BLaER1 treated with 17β-estradiol and CSF1 and Interleukin-3, amounts not matched to agents 10 nM and 100 nM (cell line): ENCODE results near the gene DIAPH2.

Experiments used
- H3K27ac ChIP-seq, 11 experiments: shearing (Covaris generic); formaldehyde crosslinking; 2 replicates each; pipeline ENCODE4 v1.8.1; 2022
- H3K27me3 ChIP-seq, 11 experiments: shearing (Covaris generic); formaldehyde crosslinking; 2 replicates each; pipeline ENCODE4 v1.8.1; 2022
- H3K36me3 ChIP-seq, 11 experiments: shearing (Covaris generic); formaldehyde crosslinking; 2 replicates each; pipeline ENCODE4 v1.8.1; 2022
- H3K4me1 ChIP-seq, 10 experiments: shearing (Covaris generic); formaldehyde crosslinking; 2 replicates each; pipeline ENCODE4 v1.8.1; 2022
- H3K4me2 ChIP-seq, 11 experiments: shearing (Covaris generic); formaldehyde crosslinking; 2 replicates each; pipeline ENCODE4 v1.8.1; 2022
- H3K4me3 ChIP-seq, 10 experiments: shearing (Covaris generic); formaldehyde crosslinking; 2 replicates each; pipeline ENCODE4 v1.8.1; 2022
- H3K9ac ChIP-seq, 11 experiments: shearing (Covaris generic); formaldehyde crosslinking; 2 replicates each; pipeline ENCODE4 v1.8.1; 2022
- H3K9me3 ChIP-seq, 11 experiments: shearing (Covaris generic); formaldehyde crosslinking; replicated peaks in 1 of 11; 2 replicates each; pipeline ENCODE4 v1.8.1; 2022
- H4K20me1 ChIP-seq, 11 experiments: shearing (Covaris generic); formaldehyde crosslinking; 2 replicates each; pipeline ENCODE4 v1.8.1; 2022
- Cebpa-rat ChIP-seq, 11 experiments: shearing (Covaris generic); IDR thresholded peaks; 2 replicates each; pipeline ENCODE4 v1.8.1; 2022

Gene DIAPH2

GRCh38 chrX:97159916-97160800, 475.5 kb downstream of the DIAPH2 start:
- H3K9ac ChIP-seq, result no peak overlapping the region
- H4K20me1 ChIP-seq, result peaks cover 0 to 8% (median 0%) of the 10 kb centered on the region in 11 experiments; a peak in 7 of 22 replicates
- TF ChIP-seq Cebpa-rat (IDR thresholded peaks at IDR 0.05), result no peak
- H3K4me1 ChIP-seq, result peaks cover 0 to 8% (median 0%) of the 10 kb centered on the region in 10 experiments; a peak in 3 of 20 replicates
- H3K4me3 ChIP-seq, result no peak overlapping the region
- H3K4me2 ChIP-seq, result no peak overlapping the region
- no peaks in the 10 kb centered on the region for H3K9me3 ChIP-seq
- 0 out of 22 replicates have a peak, but pooled peaks cover 0 to 4% (median 0%) of the 10 kb centered on the region in 11 experiments for H3K36me3 ChIP-seq
- peaks cover 80 to 100% (median 99%) of the 10 kb centered on the region in 11 experiments for H3K27me3 ChIP-seq
- H3K27ac ChIP-seq, result no peak overlapping the region

DNA sequence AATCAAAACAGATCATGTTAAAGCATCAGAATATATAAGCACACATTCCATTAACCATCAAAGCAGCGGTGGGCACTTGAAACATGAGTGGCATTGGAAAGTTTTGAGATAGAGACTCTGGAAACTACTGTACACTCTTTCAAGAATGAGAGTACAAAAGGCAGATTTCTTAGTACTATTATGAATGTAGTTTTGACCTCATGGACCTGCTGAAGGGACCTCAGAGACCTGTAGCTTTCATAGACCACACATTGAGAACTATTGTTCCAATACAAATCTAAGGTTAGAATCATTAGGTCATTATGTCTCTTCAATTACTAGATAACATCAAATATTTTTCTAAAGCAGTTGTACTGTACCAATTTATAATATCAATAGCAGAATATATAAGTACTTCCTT, 482.7 kb downstream of the DIAPH2 start:
- no peak for TF ChIP-seq Cebpa-rat (IDR thresholded peaks at IDR 0.05)
- Histone ChIP-seq H3K9me3 (no peaks in the 10 kb centered on the region), H3K4me2 (no peak overlapping the region), H3K36me3 (0 out of 22 replicates have a peak, but pooled peaks cover 0 to 4% (median 0%) of the 10 kb centered on the region in 11 experiments), H3K4me1 (peaks cover 6 to 15% (median 13%) of the 10 kb centered on the region in 10 experiments; a peak in 16 of 20 replicates), H4K20me1 (peaks cover 0 to 4% (median 0%) of the 10 kb centered on the region in 11 experiments; a peak in 1 of 22 replicates), H3K27ac (no peak overlapping the region), H3K4me3 (no peak overlapping the region), H3K27me3 (peaks cover 89 to 99% (median 93%) of the 10 kb centered on the region in 11 experiments), H3K9ac (no peak overlapping the region)

GRCh38 chrX:97168646-97169045, 484.0 kb downstream of the DIAPH2 start:
- Histone ChIP-seq H3K36me3 (no peaks in the 10 kb centered on the region), H3K4me2 (peak overlapping the region in 8 of 11 experiments; percentile 2 to 44 (median 24); a peak in 11 of 22 replicates), H3K4me3 (no peak overlapping the region), H3K9me3 (no peaks in the 10 kb centered on the region), H4K20me1 (peaks cover 0 to 4% (median 0%) of the 10 kb centered on the region in 11 experiments; a peak in 2 of 22 replicates), H3K9ac (no peak overlapping the region), H3K27me3 (peaks cover 87 to 99% (median 93%) of the 10 kb centered on the region in 11 experiments), H3K27ac (peak overlapping the region in 2 of 11 experiments; percentile 32 to 36; a peak in 3 of 22 replicates), H3K4me1 (peaks cover 6 to 15% (median 13%) of the 10 kb centered on the region in 10 experiments; a peak in 16 of 20 replicates)
- no peak for TF ChIP-seq Cebpa-rat (IDR thresholded peaks at IDR 0.05)

DNA sequence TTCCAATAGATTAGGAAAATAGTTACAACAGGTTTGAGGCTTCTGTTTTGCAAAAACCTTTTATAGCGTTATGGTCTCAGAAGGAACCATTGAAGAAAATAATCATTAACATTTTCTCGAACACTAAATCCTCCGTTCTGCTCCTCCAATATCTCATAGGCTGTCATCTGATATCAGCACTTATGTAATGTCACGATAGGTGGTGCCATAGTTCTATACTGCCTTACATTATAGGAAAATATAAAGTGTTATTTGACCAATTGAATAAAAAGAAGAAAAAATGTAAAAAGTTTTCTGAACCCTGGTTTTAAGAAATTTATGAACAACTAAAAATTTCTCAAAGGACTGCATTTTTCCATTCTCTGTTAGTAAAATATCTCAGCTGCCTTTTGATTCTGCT, 490.5 kb downstream of the DIAPH2 start:
- no peak overlapping the region for H3K27ac ChIP-seq
- H3K4me2 ChIP-seq, result no peak overlapping the region
- H3K36me3 ChIP-seq, result peaks cover 0 to 11% (median 0%) of the 10 kb centered on the region in 11 experiments; a peak in 1 of 22 replicates
- H3K27me3 ChIP-seq, result peaks cover 54 to 89% (median 82%) of the 10 kb centered on the region in 11 experiments
- peaks cover 5 to 18% (median 12%) of the 10 kb centered on the region in 11 experiments; a peak in 21 of 22 replicates for H3K9me3 ChIP-seq
- H3K4me1 ChIP-seq, result no peaks in the 10 kb centered on the region
- no peak overlapping the region for H3K4me3 ChIP-seq
- no peak overlapping the region for H3K9ac ChIP-seq
- no peak for TF ChIP-seq Cebpa-rat (IDR thresholded peaks at IDR 0.05)
- no peaks in the 10 kb centered on the region; a peak in 1 of 22 replicates for H4K20me1 ChIP-seq

DNA sequence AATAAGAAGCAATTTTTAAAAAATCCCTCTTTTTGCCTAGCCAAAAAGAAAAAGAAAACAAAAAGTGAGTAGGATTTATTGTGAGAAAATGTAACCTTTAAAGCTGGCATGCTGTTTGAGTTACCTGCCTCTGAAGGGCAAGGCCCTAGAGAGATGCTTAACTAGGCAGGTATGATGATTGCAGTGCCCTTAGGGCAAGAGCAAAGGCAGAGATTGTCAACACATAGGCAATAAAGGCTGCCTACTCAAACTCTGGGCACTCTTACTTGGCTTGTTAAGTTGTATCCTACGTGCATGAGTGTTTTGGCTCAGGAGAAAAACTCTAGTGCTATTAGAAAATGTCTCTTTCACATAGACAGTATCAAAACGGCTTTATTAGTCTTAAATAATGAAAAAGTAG, 505.0 kb downstream of the DIAPH2 start:
- H3K9me3 ChIP-seq, result no peaks in the 10 kb centered on the region
- no peak for TF ChIP-seq Cebpa-rat (IDR thresholded peaks at IDR 0.05)
- no peaks in the 10 kb centered on the region for H3K36me3 ChIP-seq
- no peak overlapping the region for H3K9ac ChIP-seq
- H3K27me3 ChIP-seq, result peaks cover 54 to 89% (median 75%) of the 10 kb centered on the region in 11 experiments
- no peak overlapping the region for H3K4me3 ChIP-seq
- no peaks in the 10 kb centered on the region for H3K4me1 ChIP-seq
- H4K20me1 ChIP-seq, result no peaks in the 10 kb centered on the region
- no peak overlapping the region for H3K4me2 ChIP-seq
- H3K27ac ChIP-seq, result no peak overlapping the region

- 0 out of 22 replicates have a peak, but pooled peaks cover 0 to 6% (median 0%) of the 10 kb centered on the region in 11 experiments for H4K20me1 ChIP-seq
- no peak overlapping the region for H3K4me3 ChIP-seq
- H3K27me3 ChIP-seq, result peaks cover 40 to 98% (median 78%) of the 10 kb centered on the region in 11 experiments
- H3K9me3 ChIP-seq, result peaks cover under 1 to 14% (median 4%) of the 10 kb centered on the region in 11 experiments; a peak in 15 of 22 replicates
- H3K9ac ChIP-seq, result no peak overlapping the region
- no peak overlapping the region for H3K27ac ChIP-seq
- peaks cover 0 to 16% (median 0%) of the 10 kb centered on the region in 11 experiments; a peak in 2 of 22 replicates for H3K36me3 ChIP-seq
- no peak overlapping the region for H3K4me2 ChIP-seq
- no peaks in the 10 kb centered on the region for H3K4me1 ChIP-seq
- TF ChIP-seq Cebpa-rat (IDR thresholded peaks at IDR 0.05), result no peak
These were observed 514.9 kb downstream of the DIAPH2 start for GRCh38 chrX:97199501-97199900.

- peaks cover 7 to 21% (median 13%) of the 10 kb centered on the region in 11 experiments; a peak in 16 of 22 replicates for H3K9me3 ChIP-seq
- peaks cover 0 to 16% (median 0%) of the 10 kb centered on the region in 11 experiments; a peak in 2 of 22 replicates for H3K36me3 ChIP-seq
- H3K27me3 ChIP-seq, result peaks cover 40 to 99% (median 84%) of the 10 kb centered on the region in 11 experiments
- H3K9ac ChIP-seq, result no peak overlapping the region
- no peak for TF ChIP-seq Cebpa-rat (IDR thresholded peaks at IDR 0.05)
- 0 out of 22 replicates have a peak, but pooled peaks cover 0 to 6% (median 0%) of the 10 kb centered on the region in 11 experiments for H4K20me1 ChIP-seq
- H3K4me2 ChIP-seq, result no peak overlapping the region
- no peak overlapping the region for H3K27ac ChIP-seq
- H3K4me3 ChIP-seq, result no peak overlapping the region
- H3K4me1 ChIP-seq, result no peaks in the 10 kb centered on the region
These were observed 515.8 kb downstream of the DIAPH2 start for GRCh38 chrX:97200454-97200853.

DNA sequence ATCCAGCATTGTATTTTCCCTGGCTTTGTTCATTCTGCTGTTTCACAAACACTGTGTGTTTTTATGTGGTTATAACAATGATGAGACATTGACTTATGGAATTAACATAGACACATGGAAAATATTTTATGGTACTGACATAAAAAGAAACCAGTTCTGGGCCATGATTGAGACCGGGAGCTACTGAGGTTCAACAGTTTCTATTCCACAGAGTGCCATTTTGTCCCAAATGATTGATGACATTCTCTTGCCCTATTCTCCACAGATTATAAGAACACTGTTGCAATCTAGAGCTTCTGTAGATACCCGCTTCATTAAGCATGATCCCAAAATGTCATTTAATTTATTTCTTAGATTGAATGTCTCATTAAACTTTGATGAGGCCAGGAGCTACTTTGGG, 525.9 kb downstream of the DIAPH2 start:
- peaks cover 0 to 6% (median 0%) of the 10 kb centered on the region in 11 experiments; a peak in 4 of 22 replicates for H4K20me1 ChIP-seq
- TF ChIP-seq Cebpa-rat (IDR thresholded peaks at IDR 0.05), result no peak
- H3K27ac ChIP-seq, result no peak overlapping the region
- H3K36me3 ChIP-seq, result no peaks in the 10 kb centered on the region
- H3K9me3 ChIP-seq, result 0 out of 22 replicates have a peak, but pooled peaks cover 0 to 4% (median 0%) of the 10 kb centered on the region in 11 experiments
- H3K4me1 ChIP-seq, result no peaks in the 10 kb centered on the region
- no peak overlapping the region for H3K4me2 ChIP-seq
- H3K27me3 ChIP-seq, result peaks cover 78 to 98% (median 95%) of the 10 kb centered on the region in 11 experiments
- H3K9ac ChIP-seq, result no peak overlapping the region
- no peak overlapping the region for H3K4me3 ChIP-seq

- Histone ChIP-seq H3K4me3 (no peak overlapping the region), H3K9ac (no peak overlapping the region), H3K9me3 (no peaks in the 10 kb centered on the region), H3K4me2 (no peak overlapping the region), H3K27ac (no peak overlapping the region), H3K4me1 (no peaks in the 10 kb centered on the region), H4K20me1 (peaks cover 0 to 6% (median 0%) of the 10 kb centered on the region in 11 experiments; a peak in 4 of 22 replicates), H3K36me3 (no peaks in the 10 kb centered on the region), H3K27me3 (peaks cover 79 to 98% (median 95%) of the 10 kb centered on the region in 11 experiments)
- TF ChIP-seq Cebpa-rat (IDR thresholded peaks at IDR 0.05), result no peak
These were observed 526.4 kb downstream of the DIAPH2 start for GRCh38 chrX:97211070-97211469.
